ENCODE data around the gene HGFAC.

GRCh38 chr4:3451956-3452355 lies 10.2 kb downstream of the HGFAC start:
- TF ChIP-seq, protein P1, sequence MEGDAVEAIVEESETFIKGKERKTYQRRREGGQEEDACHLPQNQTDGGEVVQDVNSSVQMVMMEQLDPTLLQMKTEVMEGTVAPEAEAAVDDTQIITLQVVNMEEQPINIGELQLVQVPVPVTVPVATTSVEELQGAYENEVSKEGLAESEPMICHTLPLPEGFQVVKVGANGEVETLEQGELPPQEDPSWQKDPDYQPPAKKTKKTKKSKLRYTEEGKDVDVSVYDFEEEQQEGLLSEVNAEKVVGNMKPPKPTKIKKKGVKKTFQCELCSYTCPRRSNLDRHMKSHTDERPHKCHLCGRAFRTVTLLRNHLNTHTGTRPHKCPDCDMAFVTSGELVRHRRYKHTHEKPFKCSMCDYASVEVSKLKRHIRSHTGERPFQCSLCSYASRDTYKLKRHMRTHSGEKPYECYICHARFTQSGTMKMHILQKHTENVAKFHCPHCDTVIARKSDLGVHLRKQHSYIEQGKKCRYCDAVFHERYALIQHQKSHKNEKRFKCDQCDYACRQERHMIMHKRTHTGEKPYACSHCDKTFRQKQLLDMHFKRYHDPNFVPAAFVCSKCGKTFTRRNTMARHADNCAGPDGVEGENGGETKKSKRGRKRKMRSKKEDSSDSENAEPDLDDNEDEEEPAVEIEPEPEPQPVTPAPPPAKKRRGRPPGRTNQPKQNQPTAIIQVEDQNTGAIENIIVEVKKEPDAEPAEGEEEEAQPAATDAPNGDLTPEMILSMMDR (IDR thresholded peaks at IDR 0.05; ENCODE audit: low read depth, low read length, poor library complexity, severe bottlenecking) = no peak
- no peak for TF ChIP-seq EZH2phosphoT487 (IDR thresholded peaks at IDR 0.05; ENCODE audit: borderline replicate concordance, low read length)
